NCI-H345 treated with DMSO at 0.1 percent for 48 hours (cell line): ENCODE data around the gene CLEC1B.
A peak's percentile ranks its signal among the peaks of the same experiment; 100 is the strongest.
"Not testable (repeated sequence)": the region's sequence is repeated elsewhere in the genome, so short reads cannot be mapped to it uniquely, and the experiment has no call there.

ENCODE experiments used
- DNase-seq: peaks from one replicate; lab custom pipeline; 2025; ENCODE audit not compliant: unreplicated experiment; lab: John Stamatoyannopoulos, UW

Gene CLEC1B

DNA sequence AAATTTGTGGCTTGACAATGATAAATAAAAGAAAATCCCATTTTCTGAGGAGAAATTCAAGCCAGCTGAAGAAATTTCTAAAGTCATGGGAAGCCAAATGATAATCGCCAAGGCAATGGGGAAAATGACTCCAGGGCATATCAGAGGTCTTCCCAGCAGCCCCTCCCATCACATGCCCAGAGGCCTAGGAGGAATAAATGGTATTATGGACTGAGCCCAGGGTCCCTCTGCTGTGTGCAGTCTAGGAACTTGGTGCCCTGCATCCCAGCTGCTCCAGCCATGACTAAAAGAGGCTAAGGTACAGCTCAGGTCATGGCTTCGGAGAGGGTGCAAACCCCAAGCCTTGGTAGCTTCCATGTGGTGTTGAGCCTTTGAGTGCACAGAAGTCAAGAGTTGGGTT, 23.3 kb downstream of the CLEC1B start:
- no peak for DNase-seq

DNA sequence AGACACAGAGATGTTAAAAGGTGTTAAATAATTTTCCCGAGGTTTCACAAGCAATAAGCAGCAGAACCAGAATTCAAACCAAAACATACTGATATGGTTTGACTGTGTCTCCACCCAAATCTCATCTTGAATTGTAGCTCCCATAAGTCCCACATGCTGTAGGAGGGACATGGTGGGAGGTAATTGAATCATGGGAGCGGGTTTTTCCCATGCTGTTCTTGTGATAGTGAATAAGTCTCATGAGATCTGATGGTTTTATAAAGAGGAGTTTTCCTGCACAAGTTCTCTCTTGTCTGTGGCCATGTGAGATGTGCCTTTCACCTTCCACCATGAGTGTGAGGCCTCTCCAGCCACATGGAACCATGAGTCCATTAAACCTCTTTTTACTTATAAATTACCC, 24.2 kb downstream of the CLEC1B start:
- DNase-seq = not testable (repeated sequence)

DNA sequence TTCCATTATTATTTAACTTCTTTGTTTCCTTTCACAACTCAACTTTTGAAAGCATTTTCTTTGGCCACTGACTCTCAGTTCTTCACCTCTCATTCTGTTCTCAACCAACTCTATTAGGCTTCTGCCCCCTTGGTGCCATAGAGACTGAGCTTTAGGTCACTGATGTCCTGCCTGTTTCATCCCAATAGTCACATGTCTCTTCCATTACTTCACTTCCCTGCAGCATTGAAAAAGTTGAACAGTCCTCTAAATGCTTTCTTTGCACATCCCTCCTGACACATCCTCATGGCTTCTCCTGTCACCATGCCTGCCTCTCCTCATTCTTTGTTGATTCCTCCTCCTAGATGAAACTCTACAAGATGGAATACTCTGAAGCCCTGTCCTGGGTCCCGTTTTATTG, 25.0 kb downstream of the CLEC1B start:
- DNase-seq = no peak

DNA sequence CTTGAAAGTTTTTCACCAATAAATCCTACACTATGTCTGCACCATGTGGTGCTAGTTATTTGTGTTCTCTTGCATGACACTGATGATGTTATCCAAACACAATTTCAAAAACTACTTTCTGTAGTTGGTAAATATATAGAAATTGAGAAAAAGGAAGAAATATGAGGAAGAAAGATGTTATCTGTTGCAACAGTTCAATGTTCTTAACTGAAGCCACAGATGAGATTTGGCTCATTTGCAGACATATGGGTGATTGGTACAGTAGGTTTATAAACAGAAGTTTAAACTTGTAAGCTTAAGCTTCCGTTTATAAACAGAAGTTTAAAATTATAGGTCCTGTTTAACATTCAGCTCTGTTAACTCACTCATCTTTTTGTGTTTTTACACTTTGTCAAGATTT, 27.7 kb downstream of the CLEC1B start, which contains the start of gene CLEC12A:
Gene CLEC12A (plus strand): TSS at position 229 of the 400 bp plus-strand sequence. CDS start 188 bp downstream, outside the sequence.
- DNase-seq = no peak

- no peak for DNase-seq
Measured at GRCh38 chr12:9969673-9970072, 29.2 kb downstream of the CLEC1B start.

DNA sequence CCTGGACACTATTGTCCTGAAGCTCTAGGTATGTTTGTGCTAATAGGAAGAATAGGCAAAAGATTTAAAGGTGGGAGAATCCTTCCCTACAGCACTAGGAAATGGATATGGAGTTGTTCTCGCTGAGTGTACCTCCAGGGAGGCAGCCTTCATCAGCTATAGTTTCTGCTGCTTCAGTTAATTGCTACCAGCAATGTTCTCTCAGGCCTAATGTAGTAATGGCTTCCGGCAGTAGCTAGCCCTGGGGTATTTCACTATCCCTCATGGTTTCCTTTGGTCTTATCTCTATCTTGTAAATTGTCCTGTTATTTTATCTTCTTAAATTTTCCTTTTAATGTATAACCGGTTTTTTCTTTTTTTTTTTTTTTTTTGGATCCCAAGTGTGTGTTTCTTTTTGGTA, 37.0 kb downstream of the CLEC1B start:
- no peak for DNase-seq

GRCh38 chr12:9961106-9961505, 37.8 kb downstream of the CLEC1B start:
- no peak for DNase-seq

DNA sequence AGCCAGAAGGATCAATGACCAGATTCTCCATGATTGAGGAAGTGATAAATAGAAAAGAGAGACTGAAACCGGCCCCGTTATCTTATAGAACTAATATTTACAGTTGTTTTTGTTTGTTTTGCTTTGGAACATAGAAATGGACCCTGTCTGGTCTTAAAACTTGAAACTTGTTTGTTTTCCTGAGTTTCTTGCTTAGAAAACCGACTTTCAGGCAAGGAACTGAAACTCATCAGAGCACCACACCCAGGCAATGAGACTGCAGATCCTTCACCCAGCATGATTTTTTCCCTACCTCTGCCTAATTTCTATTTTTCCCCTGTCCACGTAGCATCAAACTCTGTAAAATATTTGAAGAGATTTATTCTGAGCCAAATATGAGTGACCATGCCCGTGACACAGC, 38.3 kb downstream of the CLEC1B start:
- DNase-seq = no peak

DNA sequence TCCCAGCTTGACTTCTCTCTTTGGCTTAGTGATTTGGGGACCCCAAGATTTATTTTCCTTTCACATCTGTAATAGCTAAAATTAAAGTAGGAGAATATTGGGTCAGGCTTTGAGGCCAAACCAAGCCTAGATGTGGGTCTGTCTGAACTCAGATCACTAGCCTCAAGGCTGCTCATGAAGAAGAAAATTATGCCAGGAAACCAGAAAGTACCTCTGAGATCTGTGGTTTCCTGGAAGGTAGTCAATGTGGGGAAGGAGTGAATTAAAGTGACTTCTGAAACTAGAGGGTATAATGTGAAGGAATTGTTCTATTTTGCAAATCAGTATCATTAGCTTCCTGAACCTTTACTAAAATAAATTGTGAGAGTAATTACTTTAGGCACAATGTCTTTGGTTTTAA, 41.1 kb downstream of the CLEC1B start:
- no peak for DNase-seq

DNA sequence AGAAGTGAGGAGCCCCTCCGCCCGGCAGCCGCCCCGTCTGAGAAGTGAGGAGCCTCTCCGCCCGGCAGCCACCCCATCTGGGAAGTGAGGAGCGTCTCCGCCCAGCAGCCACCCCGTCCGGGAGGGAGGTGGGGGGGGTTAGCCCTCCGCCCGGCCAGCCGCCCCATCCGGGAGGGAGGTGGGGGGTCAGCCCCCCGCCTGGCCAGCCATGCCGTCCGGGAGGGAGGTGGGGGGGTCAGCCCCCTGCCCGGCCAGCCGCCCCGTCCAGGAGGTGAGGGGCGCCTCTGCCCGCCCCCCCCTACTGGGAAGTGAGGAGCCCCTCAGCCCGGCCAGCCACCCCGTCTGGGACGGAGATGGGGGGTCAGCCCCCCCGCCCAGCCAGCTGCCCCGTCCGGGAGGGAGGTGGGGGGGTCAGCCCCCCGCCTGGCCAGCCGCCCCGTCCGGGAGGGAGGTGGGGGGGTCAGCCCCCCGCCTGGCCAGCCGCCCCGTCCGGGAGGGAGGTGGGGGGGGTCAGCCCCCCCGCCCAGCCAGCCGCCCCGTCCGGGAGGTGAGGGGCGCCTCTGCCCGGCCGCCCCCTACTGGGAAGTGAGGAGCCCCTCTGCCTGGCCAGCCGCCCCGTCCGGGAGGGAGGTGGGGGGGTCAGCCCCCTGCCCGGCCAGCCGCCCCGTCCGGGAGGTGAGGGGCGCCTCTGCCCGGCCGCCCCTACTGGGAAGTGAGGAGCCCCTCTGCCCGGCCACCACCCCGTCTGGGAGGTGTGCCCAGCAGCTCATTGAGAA, 45.8 kb downstream of the CLEC1B start:
- DNase-seq = not testable (repeated sequence)

DNA sequence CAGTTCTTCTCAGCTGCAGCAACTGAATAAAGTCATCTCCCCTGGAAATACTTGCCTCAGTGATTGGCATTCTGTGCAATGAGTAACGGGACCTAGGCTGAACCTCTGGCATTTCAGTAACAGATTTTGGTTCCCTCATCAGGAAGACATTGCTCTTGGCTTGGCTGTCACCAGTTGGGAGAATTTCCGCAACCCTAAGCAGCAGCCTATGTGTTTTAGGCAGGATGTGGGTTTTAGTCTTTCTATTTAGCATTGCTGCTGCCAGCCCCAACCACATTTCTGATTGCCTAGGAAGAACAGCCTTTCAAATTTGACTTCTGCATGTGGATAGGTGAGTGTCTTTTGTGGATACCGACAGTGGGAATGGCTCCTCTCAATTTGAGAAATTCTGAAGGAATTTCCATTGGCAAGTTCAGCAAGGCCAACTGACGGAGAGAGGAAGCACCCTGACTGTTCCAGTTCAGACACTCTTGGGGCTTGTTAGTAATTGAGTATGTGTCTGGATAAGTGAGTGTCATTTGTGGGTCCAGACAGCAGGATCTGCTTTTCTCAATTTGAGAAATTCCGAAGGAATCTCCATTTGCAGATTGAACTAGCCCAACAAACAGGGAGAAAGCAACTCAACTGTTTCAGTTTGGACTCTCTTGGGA, 47.8 kb downstream of the CLEC1B start:
- no peak for DNase-seq

- DNase-seq = no peak
Measured at GRCh38 chr12:9948606-9949296, 50.2 kb downstream of the CLEC1B start.

GRCh38 chr12:9947674-9948073, 51.2 kb downstream of the CLEC1B start:
- DNase-seq = no peak

- DNase-seq = no peak
Measured at GRCh38 chr12:9944391-9944790, 54.5 kb downstream of the CLEC1B start.

DNA sequence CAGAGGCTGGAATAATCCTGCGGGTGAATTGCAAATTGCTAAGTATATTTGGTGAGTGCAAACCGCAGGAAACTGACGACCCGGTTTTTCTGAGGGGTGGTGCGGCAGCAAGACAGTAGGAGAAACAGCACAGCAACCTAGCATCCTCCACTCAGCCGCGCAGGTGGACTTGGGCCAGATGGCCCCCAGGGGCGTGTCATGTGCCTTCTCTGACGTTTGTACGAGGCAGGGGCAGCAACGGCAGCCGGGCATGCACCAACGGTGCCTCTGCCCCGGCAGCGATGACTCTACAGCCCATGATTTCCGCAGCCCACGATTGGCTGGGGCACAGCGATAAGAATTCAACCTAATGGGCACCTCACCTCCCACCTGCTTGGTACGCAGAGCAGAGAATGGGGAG, 55.7 kb downstream of the CLEC1B start:
- DNase-seq = peak; percentile 45
